Measurements from ENCODE around the gene MESP2.

Gene MESP2

DNA sequence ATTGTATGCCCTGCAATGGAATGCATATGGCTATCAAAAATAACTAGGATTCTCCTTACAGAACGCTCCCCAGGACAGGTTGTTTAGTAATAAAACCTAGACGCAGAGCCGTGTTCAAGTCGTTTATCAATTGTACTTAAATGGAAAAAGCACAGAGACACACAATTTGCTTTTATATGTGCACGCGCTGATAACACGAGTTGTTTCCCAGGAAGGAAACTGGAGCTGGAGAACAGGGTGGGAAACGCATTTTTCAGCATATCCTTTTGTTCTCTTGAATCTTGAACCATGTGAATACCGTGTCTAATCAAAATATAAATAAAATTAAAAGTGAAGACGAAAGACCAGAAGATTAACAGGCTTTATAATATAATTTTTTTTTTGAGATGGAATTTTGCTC, 42.2 kb downstream of the MESP2 start:
- Histone ChIP-seq H3K36me3 (ENCODE audit: control insufficient read depth, insufficient read depth, low read length) (no peaks in the 10 kb centered on the region), H3K4me3 (ENCODE audit: low read length) (no peak overlapping the region), H3K27me3 (ENCODE audit: control insufficient read depth, insufficient read depth, low read length) (peaks cover 39% of the 10 kb centered on the region), H3K9me3 (ENCODE audit: control insufficient read depth, low read length) (no peaks in the 10 kb centered on the region), H3K4me1 (ENCODE audit: control insufficient read depth, insufficient read depth, low read length) (peaks cover 3% of the 10 kb centered on the region), H3K9ac (ENCODE audit: low read length) (no peak overlapping the region)

DNA sequence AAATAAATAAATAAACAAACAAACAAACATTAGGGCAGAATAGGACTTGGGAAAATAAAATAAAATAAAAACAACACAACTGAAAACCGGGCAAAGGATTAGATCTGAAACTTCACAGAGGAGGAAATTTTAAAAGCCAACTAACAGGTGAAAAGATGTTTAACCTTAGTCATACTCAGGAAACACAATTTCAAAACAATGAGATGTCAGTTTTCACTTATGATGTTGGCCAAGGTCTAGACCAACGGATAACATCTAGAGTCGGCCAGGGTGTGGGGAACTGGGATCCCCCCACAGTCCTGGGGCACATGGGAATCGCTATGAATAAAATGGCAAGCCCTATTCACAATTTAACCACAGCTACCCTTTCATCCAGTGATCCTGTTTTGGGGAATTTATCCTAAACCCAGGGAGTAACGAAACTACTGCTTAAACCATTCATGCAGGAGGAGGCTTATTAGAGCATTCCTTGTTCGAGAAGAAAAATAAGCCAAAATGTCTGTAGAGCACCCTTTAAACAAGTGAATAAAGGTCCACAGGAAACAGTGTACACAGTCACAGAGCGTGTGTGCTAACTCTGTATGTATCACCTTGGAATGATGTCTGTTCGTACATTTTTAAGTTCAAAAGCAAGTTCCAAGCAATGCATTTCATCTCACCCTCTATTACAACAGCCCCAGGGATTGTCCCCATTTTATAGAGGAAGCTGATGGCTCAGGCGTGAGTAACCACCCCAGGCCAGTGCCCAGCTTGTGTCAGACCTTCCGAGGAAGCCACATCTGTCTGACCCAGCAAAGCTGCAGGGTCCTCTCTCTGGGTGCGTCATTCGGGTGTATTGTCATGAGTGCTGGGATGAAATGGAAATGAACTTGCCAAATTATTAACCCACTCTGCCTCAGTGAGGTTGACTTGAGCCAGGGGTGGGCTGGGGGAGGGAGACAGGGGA, 44.8 kb downstream of the MESP2 start:
- Histone ChIP-seq H3K4me1 (ENCODE audit: control insufficient read depth, insufficient read depth, low read length) (no peaks in the 10 kb centered on the region), H3K9ac (ENCODE audit: low read length) (no peak overlapping the region), H3K27me3 (ENCODE audit: control insufficient read depth, insufficient read depth, low read length) (peaks cover 15% of the 10 kb centered on the region), H3K36me3 (ENCODE audit: control insufficient read depth, insufficient read depth, low read length) (no peaks in the 10 kb centered on the region), H3K4me3 (ENCODE audit: low read length) (no peak overlapping the region), H3K9me3 (ENCODE audit: control insufficient read depth, low read length) (no peaks in the 10 kb centered on the region)

DNA sequence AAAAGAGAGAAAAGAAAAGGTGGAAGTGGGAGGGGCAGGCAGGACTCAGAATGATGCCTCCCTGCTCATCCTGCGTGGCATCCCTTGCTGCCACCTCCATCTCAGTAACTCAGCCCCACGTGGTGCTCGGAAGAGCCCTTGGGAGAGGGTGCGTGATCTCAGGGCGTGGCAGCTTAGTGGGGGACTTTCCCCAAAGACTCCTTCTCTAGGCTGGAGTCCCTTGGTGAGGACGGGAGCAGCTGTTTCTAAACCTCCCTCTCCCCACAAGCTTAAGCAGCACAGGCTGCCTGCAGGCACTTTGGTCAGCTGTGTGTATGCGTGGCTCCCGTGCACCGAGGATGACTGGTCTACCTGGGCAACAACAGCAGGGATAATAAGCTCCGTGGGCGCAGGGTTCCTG, 45.9 kb downstream of the MESP2 start:
- H3K4me1 ChIP-seq (ENCODE audit: control insufficient read depth, insufficient read depth, low read length): no peaks in the 10 kb centered on the region
- peaks cover 7% of the 10 kb centered on the region for H3K27me3 ChIP-seq (ENCODE audit: control insufficient read depth, insufficient read depth, low read length)
- no peak overlapping the region for H3K4me3 ChIP-seq (ENCODE audit: low read length)
- H3K9ac ChIP-seq (ENCODE audit: low read length): no peak overlapping the region
- H3K36me3 ChIP-seq (ENCODE audit: control insufficient read depth, insufficient read depth, low read length): no peaks in the 10 kb centered on the region
- no peaks in the 10 kb centered on the region for H3K9me3 ChIP-seq (ENCODE audit: control insufficient read depth, low read length)

DNA sequence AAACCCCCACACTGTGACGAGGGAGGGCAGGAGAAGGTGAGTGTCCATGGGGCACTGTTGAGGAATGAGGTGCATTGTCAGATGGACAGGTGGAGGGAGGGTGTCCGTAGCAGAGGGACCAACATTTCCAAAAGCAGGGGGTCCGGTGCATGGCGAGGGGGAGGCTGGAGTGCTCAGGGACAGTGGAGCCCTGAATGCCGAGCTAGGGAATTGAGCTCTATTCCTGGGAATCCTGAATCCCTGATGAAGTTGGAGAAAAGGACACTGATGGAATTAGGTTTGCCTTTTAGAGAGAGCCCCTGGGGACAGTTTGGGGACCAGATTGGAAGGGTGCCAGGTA, 46.4 kb downstream of the MESP2 start:
- Histone ChIP-seq H3K27me3 (ENCODE audit: control insufficient read depth, insufficient read depth, low read length) (peaks cover 7% of the 10 kb centered on the region), H3K4me1 (ENCODE audit: control insufficient read depth, insufficient read depth, low read length) (peaks cover under 1% of the 10 kb centered on the region), H3K9me3 (ENCODE audit: control insufficient read depth, low read length) (no peaks in the 10 kb centered on the region), H3K9ac (ENCODE audit: low read length) (no peak overlapping the region), H3K4me3 (ENCODE audit: low read length) (no peak overlapping the region), H3K36me3 (ENCODE audit: control insufficient read depth, insufficient read depth, low read length) (no peaks in the 10 kb centered on the region)

DNA sequence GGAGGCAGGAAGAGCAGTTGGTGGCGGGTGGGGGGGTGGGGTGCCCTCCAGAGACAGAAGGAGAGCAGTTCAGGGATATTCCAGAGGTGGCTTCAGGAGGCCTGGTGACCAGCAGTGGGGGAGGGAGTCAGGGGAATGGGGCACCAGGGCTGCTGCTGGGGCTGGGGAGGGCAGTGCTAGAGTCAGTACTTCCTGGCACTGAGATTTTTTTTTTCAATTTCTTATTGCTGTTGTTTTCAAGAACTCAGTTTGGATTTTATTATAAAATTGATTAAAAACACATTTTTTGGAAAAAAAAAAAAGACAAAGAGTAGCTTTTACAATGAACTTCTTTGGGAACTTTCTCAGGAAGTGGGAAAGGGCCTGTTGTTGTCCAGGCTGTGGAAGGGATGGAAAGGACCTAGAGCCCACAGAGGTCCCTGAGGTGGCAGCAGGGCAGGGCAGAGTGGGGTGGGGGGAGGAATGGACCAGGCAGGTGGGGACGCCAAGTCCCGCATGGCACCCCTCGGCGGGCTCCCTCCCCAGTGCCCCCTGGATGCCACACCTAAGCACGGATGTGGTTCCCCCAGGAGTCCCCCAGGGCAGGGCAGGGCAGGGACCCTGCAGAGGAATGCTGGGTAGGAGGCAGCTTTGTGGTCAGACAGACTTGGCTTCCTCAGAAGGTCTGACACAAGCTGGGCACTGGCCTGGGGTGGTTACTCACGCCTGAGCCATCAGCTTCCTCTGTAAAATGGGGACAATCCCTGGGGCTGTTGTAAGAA, 47.0 kb downstream of the MESP2 start:
- peaks cover 7% of the 10 kb centered on the region for H3K27me3 ChIP-seq (ENCODE audit: control insufficient read depth, insufficient read depth, low read length)
- no peaks in the 10 kb centered on the region for H3K36me3 ChIP-seq (ENCODE audit: control insufficient read depth, insufficient read depth, low read length)
- H3K4me3 ChIP-seq (ENCODE audit: low read length): no peak overlapping the region
- H3K9ac ChIP-seq (ENCODE audit: low read length): no peak overlapping the region
- no peaks in the 10 kb centered on the region for H3K9me3 ChIP-seq (ENCODE audit: control insufficient read depth, low read length)
- H3K4me1 ChIP-seq (ENCODE audit: control insufficient read depth, insufficient read depth, low read length): peaks cover 6% of the 10 kb centered on the region

DNA sequence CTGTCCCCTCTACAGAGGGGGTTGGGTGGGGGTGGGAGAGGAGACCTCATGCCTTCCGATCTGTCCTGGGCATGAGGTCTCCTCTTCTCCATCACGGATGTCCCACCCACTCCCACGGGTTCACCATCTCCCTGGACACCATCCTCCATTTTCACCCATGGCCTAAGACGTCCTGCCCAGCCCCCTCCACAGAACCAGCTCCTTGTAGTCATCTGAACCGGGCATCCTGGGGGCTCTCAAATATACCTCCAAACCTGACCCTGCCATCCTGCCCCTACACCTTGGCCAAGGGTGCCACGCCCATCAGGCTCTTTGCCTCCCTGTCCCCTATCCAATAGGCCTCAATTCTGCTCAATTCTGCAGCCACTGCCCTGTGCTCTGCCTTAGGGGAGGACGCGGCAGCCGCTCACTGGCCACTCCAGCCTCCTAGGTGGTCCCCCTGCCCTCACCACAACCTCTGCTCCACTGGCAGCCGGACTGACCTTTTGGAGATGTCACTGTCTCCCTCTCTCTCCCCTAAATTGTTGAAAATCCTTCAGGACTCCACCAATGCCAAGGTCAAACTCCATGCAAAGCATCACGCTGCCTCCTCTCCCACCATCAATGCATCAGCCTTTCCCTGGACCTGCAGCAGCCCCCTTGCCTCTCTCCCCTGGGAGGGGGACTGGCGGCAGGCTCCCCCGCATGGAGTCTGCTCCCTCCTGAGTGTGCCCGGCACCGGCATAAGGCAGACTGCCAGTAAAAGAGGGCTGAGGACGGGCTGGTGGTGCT, 47.9 kb downstream of the MESP2 start:
- Histone ChIP-seq H3K36me3 (ENCODE audit: control insufficient read depth, insufficient read depth, low read length) (no peaks in the 10 kb centered on the region), H3K27me3 (ENCODE audit: control insufficient read depth, insufficient read depth, low read length) (peaks cover 7% of the 10 kb centered on the region), H3K9ac (ENCODE audit: low read length) (no peak overlapping the region), H3K4me1 (ENCODE audit: control insufficient read depth, insufficient read depth, low read length) (peaks cover 15% of the 10 kb centered on the region), H3K9me3 (ENCODE audit: control insufficient read depth, low read length) (no peaks in the 10 kb centered on the region), H3K4me3 (ENCODE audit: low read length) (no peak overlapping the region)

DNA sequence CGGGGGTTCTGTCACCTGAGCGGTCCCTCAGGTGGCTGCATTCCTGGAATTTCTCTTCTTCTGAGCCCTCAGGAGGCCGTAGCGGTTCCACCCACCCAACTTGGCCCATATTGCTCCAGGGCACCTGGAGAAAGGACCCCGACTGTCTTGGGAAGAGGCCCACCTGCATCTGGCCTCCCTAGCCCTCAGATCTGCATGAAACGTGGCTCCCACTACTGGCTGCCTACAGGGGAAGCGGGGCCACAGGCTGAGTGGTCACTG, 48.4 kb downstream of the MESP2 start:
- Histone ChIP-seq H3K9me3 (ENCODE audit: control insufficient read depth, low read length) (no peaks in the 10 kb centered on the region), H3K27me3 (ENCODE audit: control insufficient read depth, insufficient read depth, low read length) (peaks cover 7% of the 10 kb centered on the region), H3K9ac (ENCODE audit: low read length) (no peak overlapping the region), H3K4me1 (ENCODE audit: control insufficient read depth, insufficient read depth, low read length) (peaks cover 20% of the 10 kb centered on the region), H3K4me3 (ENCODE audit: low read length) (no peak overlapping the region), H3K36me3 (ENCODE audit: control insufficient read depth, insufficient read depth, low read length) (no peaks in the 10 kb centered on the region)

DNA sequence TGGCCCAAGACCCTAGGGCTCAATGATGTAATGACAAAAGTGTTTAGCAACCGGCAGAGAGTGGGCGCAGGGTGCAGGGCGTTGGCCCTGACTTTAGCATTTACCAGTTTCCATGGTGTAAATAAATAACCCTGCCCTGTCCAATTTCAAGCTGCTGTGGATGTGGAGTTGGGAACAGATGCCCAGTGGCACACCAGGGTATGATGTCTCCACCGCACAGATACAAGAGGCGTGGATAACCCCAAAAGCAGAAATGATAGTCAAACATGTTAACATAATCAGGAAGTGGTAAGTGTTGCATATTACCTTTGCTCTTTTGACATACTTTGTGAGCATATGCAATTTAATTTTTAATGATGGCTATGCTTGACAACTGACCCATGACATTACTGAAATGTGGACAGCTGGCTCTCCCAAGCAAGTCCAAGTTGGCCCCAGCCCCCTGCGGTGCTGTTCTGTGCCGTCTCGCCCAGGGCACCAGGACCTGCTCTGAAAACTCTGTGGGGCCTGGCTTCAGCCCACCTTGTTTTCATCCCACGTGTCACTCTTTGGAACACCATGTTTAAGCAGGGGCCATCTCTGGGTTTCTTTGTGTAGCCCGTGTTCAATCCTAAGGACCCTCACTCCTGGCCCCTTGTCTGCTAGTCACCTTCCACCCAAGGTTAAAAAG, 49.3 kb downstream of the MESP2 start:
- Histone ChIP-seq H3K4me1 (ENCODE audit: control insufficient read depth, insufficient read depth, low read length) (peaks cover 20% of the 10 kb centered on the region), H3K36me3 (ENCODE audit: control insufficient read depth, insufficient read depth, low read length) (no peaks in the 10 kb centered on the region), H3K4me3 (ENCODE audit: low read length) (no peak overlapping the region), H3K27me3 (ENCODE audit: control insufficient read depth, insufficient read depth, low read length) (peaks cover 7% of the 10 kb centered on the region), H3K9ac (ENCODE audit: low read length) (no peak overlapping the region), H3K9me3 (ENCODE audit: control insufficient read depth, low read length) (no peaks in the 10 kb centered on the region)

DNA sequence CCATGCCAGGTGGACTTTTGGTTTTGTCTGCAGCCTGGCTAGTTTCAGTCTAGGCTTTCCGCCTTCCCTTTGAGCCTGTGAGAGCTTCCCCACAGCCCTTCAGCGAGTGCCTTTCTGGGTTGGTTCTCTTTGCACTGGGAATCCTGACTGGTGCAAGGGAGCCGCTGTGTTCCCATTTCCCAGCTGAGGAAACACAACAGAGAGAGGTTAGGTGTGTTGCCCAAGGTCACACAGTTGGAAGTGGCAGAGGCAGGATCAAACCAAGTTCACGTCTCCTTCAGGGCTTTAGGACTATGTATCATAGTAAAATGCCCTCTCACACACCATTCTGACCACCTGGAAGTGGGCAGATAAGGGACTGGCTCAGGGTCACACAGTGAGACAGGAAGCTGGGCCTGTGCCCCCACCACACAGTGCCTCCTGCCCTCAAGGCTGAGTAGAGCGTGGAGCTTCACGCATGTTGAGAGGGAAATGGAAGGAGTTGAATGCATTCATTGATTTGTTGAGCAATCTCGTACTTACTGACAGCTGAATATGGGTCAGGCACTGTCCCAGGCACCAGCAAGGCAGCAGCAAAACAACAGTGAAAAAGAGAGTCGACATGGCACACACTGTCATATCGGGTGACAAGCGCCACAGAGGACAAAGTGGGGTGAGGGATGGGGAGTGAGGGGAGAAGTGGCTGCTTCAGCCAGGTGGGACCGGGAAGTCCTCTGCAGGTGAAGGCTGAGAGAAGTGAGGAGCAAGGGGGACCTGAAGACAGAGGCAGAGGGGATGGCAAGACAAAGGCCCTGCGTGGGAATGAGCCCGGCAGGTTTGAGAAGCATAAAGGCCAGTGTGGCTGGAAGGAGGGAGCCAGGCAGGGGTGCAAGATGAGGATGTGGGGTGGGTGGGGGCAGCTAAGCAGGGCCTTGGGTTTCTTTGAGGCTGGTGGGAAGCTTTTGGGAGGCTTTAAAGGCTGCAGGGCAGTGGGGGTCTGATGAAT, 50.8 kb downstream of the MESP2 start:
- Histone ChIP-seq H3K4me3 (ENCODE audit: low read length) (no peak overlapping the region), H3K9ac (ENCODE audit: low read length) (no peak overlapping the region), H3K36me3 (ENCODE audit: control insufficient read depth, insufficient read depth, low read length) (no peaks in the 10 kb centered on the region), H3K27me3 (ENCODE audit: control insufficient read depth, insufficient read depth, low read length) (peaks cover 7% of the 10 kb centered on the region), H3K9me3 (ENCODE audit: control insufficient read depth, low read length) (no peaks in the 10 kb centered on the region), H3K4me1 (ENCODE audit: control insufficient read depth, insufficient read depth, low read length) (peaks cover 20% of the 10 kb centered on the region)

DNA sequence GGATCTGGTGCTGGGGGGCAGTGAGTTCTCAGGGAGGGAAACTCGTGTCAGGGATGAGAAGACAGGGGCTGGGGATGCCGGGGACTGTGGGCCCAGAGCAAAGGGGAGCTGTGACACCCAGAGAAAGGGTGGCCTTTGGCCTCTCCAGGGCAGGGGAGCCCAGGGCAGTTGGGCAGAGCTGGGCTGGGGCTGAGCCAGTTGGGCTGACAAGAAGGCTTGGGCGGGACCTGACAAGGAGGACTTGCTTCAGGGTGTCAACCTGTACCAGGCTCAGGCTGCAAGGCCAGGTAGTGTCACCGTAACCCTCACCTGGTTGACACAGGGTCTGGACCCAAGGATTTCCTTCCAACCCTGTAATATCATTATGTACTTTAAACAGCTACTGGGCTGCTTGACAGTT, 51.7 kb downstream of the MESP2 start:
- H3K4me3 ChIP-seq (ENCODE audit: low read length): no peak overlapping the region

More for the DNA sequence above, 51.7 kb downstream of the MESP2 start:
- Histone ChIP-seq H3K27me3 (ENCODE audit: control insufficient read depth, insufficient read depth, low read length) (no peaks in the 10 kb centered on the region), H3K9ac (ENCODE audit: low read length) (no peak overlapping the region), H3K9me3 (ENCODE audit: control insufficient read depth, low read length) (no peaks in the 10 kb centered on the region), H3K4me1 (ENCODE audit: control insufficient read depth, insufficient read depth, low read length) (peaks cover 20% of the 10 kb centered on the region), H3K36me3 (ENCODE audit: control insufficient read depth, insufficient read depth, low read length) (no peaks in the 10 kb centered on the region)
